GM12878 (cell line): ENCODE results near the gene HDDC2.

ENCODE experiments used
- BRCA1 ChIP-seq: IDR thresholded peaks from 2 replicates; pipeline ENCODE4 v1.6.1; 2011; ENCODE audit warnings: low read depth, low read length, improper control_type of control experiment
- CBX3 ChIP-seq: fragments of 200-600 bp; sonication (generic); IDR thresholded peaks from 2 replicates; pipeline ENCODE4 v1.6.1; 2016; ENCODE audit warnings: low read depth, borderline replicate concordance
- CTCF ChIP-seq, 3 experiments: IDR thresholded peaks in 2 of 3; conservative IDR thresholded peaks in 1 of 3; 2 replicates each; pipeline ENCODE4 v1.5.1; 2011; ENCODE audit warnings: low read depth in 3 of 3, low read length in 3 of 3, mild to moderate bottlenecking in 3 of 3, control low read depth in 2 of 3, moderate library complexity in 2 of 3, inconsistent platforms in 1 of 3, mixed read lengths in 1 of 3; ENCODE audit not compliant: control insufficient read depth in 2 of 3, insufficient read depth in 1 of 3; ENCODE audit errors: extremely low read depth in 1 of 3
- MXI1 ChIP-seq: fragments of 150-350 bp; IDR thresholded peaks from 2 replicates; pipeline ENCODE4 v1.6.1; 2011; ENCODE audit warnings: low read depth, mild to moderate bottlenecking, inconsistent platforms, low read length, improper control_type of control experiment
- NFYB ChIP-seq: IDR thresholded peaks from 2 replicates; pipeline ENCODE4 v1.6.1; 2011; ENCODE audit warnings: low read depth, mild to moderate bottlenecking, low read length, improper control_type of control experiment, moderate library complexity; ENCODE audit not compliant: insufficient read depth
- POLR2A ChIP-seq: IDR thresholded peaks from 2 replicates; pipeline ENCODE4 v1.6.1; 2011; ENCODE audit warnings: low read depth, mild to moderate bottlenecking, low read length
- SUZ12 ChIP-seq: fragments of 200-600 bp; sonication (generic); IDR thresholded peaks from one replicate; pipeline ENCODE4 v1.6.1; 2018; ENCODE audit warnings: antibody characterized with exemption, mild to moderate bottlenecking; ENCODE audit not compliant: unreplicated experiment
- TARDBP ChIP-seq: IDR thresholded peaks from 2 replicates; pipeline ENCODE4 v1.6.1; 2016; ENCODE audit warnings: borderline replicate concordance

- TF ChIP-seq CTCF (IDR thresholded peaks at IDR 0.05 in 2 of 3, conservative IDR thresholded peaks at IDR 0.05 in 1 of 3; ENCODE audit: control insufficient read depth in 2 of 3, extremely low read depth in 1 of 3, insufficient read depth in 1 of 3, low read depth in 3 of 3, low read length in 3 of 3) (no peak), BRCA1 (no peak), POLR2A (no peak), SUZ12 (no peak), NFYB (no peak), CBX3 (no peak), MXI1 (no peak), TARDBP (no peak)
Measured at GRCh38 chr6:125294925-125295324, 6.8 kb downstream of the HDDC2 start.
